Femur (tissue), 1 donor: Measurements from ENCODE around the gene BICD1.

Experiments
- DNase-seq: peaks from one replicate; pipeline ENCODE4 v3.0.0-alpha.2; 2017

The BICD1 gene

DNA sequence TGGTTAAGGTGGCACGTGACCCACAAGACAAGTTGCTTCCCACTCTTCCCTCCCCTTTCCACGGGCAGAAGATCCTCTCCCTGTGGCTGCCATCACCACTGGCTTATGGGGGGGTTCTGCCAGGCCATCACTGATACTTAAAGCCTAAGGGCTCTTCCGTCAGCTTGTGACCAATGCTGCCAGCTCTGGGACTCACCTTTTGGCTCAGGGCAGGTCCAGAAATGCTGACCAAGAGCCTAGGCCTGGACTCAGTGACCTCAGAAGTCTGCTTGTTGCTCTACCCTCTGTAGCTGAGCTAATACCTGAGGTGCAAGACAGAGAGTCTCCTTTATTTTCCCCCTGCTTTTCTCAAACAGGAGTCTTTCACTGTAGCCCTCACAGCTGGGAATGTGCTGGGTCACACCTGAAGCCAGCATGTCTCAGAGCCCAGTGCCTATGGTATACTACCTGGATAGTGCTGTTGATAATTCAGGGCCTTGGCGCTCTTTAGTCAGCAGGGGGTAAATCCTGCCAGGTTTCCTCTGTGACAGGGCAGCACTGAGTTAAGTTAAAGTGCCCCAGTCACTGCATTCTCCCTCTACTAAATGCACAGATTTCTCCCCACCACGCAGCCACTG lies 312.4 kb downstream of the BICD1 start:
- DNase-seq = no peak

- DNase-seq = peak; percentile 36
Measured at GRCh38 chr12:32419520-32419960, 312.9 kb downstream of the BICD1 start.

GRCh38 chr12:32420356-32420755 lies 313.7 kb downstream of the BICD1 start:
- no peak for DNase-seq

DNA sequence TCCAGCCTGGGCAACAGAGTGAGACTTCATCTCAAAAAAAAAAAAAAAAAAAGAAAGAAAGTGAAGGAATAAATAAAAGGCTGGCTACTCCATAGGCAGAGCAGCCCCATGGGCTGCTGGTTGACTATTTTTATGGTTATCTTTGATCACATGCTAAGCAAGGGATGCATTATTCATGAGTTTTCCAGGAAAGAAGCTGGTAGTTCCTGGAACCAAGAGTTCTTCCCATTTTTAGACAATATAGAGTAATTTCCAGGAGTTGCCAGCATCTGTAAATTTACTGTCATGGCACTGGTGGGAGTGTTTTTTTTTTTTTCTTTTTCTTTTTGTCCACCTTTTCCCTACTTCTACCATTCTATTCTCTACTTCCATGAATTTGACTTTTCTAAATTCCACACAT lies 316.9 kb downstream of the BICD1 start:
- DNase-seq = no peak

DNA sequence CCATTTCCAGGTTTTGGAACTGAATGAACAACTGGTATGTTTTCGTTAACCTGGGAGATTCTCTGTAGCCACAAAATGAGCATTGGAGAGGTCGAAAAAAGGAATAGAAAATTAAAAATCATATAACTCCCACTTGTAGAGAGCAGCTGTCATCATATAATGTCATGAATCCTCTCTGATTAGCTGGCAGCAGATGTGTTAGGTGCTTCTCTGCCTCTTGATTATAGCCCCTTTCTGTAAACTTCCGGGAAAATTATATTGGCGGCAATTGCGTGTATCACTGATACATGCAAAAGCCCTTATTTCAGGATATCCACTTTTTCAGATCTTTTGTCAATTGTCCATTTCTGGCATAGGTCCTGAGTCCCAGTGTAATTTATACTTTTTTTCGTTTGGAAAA lies 324.4 kb downstream of the BICD1 start:
- DNase-seq = no peak
